Mucosa of stomach (tissue), 1 donor: ENCODE data around the gene RXRA.

ENCODE experiments used
- H3K27me3 ChIP-seq: one replicate; pipeline ENCODE4 v1.7.0; 2013; ENCODE audit warnings: mild to moderate bottlenecking, low read length; ENCODE audit not compliant: control insufficient read depth, insufficient read depth
- H3K36me3 ChIP-seq: one replicate; pipeline ENCODE4 v1.7.0; 2013; ENCODE audit warnings: low read length; ENCODE audit not compliant: control insufficient read depth, insufficient read depth
- H3K4me1 ChIP-seq: one replicate; pipeline ENCODE4 v1.7.0; 2013; ENCODE audit warnings: mild to moderate bottlenecking, low read length; ENCODE audit not compliant: control insufficient read depth, insufficient read depth
- H3K4me3 ChIP-seq: one replicate; pipeline ENCODE4 v1.7.0; 2013; ENCODE audit warnings: low read length
- H3K9ac ChIP-seq: one replicate; pipeline ENCODE4 v1.7.0; 2013; ENCODE audit warnings: mild to moderate bottlenecking, low read length, moderate library complexity
- H3K9me3 ChIP-seq: one replicate; pipeline ENCODE4 v1.7.0; 2013; ENCODE audit warnings: mild to moderate bottlenecking, low read length, moderate library complexity; ENCODE audit not compliant: control insufficient read depth
- donor health status: Pancreatic carcinoma.

The RXRA gene

GRCh38 chr9:134317400-134317789 lies 8.9 kb upstream of the RXRA start:
- H3K4me3 ChIP-seq = no peak overlapping the region
- H3K4me1 ChIP-seq = peaks cover 28% of the 10 kb centered on the region
- H3K9me3 ChIP-seq = no peaks in the 10 kb centered on the region
- H3K9ac ChIP-seq = no peak overlapping the region
- H3K27me3 ChIP-seq = no peaks in the 10 kb centered on the region
- no peaks in the 10 kb centered on the region for H3K36me3 ChIP-seq

GRCh38 chr9:134317790-134318414 lies 8.4 kb upstream of the RXRA start:
- no peak overlapping the region for H3K4me3 ChIP-seq
- no peaks in the 10 kb centered on the region for H3K36me3 ChIP-seq
- H3K27me3 ChIP-seq = no peaks in the 10 kb centered on the region
- H3K9me3 ChIP-seq = no peaks in the 10 kb centered on the region
- H3K9ac ChIP-seq = no peak overlapping the region
- peaks cover 31% of the 10 kb centered on the region for H3K4me1 ChIP-seq

GRCh38 chr9:134318481-134318891 lies 7.8 kb upstream of the RXRA start:
- peaks cover 33% of the 10 kb centered on the region for H3K4me1 ChIP-seq
- no peaks in the 10 kb centered on the region for H3K9me3 ChIP-seq

GRCh38 chr9:134318941-134319305 lies 7.3 kb upstream of the RXRA start:
- H3K9ac ChIP-seq = no peak overlapping the region
- no peaks in the 10 kb centered on the region for H3K27me3 ChIP-seq
- no peaks in the 10 kb centered on the region for H3K36me3 ChIP-seq
- peaks cover 37% of the 10 kb centered on the region for H3K4me1 ChIP-seq
- H3K4me3 ChIP-seq = no peak overlapping the region
- no peaks in the 10 kb centered on the region for H3K9me3 ChIP-seq

More at GRCh38 chr9:134318481-134318891, 7.8 kb upstream of the RXRA start:
- no peak overlapping the region for H3K9ac ChIP-seq
- no peaks in the 10 kb centered on the region for H3K36me3 ChIP-seq
- no peaks in the 10 kb centered on the region for H3K27me3 ChIP-seq
- H3K4me3 ChIP-seq = no peak overlapping the region

DNA sequence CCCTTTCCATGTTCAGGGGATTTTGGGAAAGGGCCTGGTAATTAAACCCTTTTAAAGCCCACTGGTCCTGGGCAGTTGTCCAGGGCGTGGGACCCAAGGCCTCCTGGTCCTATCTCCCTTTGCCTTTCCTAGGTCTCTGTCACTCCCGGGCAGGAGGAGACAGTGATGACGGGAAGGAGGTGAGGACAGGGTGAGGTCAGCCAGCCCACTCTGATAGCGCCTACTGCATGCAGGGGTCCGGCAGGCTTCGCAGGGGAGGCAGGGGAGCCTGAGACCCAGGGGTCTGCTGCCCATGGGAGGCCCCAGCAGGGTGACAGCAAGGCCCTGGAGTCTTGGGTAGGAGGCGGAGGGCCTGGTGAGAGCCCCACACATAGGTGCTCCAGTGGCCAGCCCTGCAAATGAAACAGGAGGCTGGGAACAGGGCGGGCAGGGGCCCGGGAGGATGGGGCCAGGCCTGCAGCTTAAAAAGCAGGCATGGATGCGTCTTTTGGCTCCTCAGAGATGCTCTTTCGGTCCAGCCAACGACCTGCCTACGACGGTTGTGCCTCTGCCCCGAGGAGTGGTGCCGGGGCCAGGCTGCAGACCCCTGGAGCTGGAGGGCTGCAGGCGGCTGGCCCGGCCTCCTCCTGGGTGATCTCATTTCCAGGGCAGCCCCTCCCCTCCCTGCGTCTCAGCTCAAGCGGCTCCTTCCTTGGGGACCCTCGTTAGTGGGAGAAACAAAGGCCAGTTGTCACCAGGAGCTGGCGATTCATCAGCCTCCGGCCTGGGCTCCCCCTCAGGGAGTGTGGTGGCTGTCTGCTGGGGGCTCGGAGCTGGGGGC lies 6.7 kb upstream of the RXRA start:
- Histone ChIP-seq H3K27me3 (no peaks in the 10 kb centered on the region), H3K4me1 (peaks cover 43% of the 10 kb centered on the region), H3K36me3 (no peaks in the 10 kb centered on the region), H3K9ac (no peak overlapping the region), H3K4me3 (no peak overlapping the region), H3K9me3 (no peaks in the 10 kb centered on the region)

DNA sequence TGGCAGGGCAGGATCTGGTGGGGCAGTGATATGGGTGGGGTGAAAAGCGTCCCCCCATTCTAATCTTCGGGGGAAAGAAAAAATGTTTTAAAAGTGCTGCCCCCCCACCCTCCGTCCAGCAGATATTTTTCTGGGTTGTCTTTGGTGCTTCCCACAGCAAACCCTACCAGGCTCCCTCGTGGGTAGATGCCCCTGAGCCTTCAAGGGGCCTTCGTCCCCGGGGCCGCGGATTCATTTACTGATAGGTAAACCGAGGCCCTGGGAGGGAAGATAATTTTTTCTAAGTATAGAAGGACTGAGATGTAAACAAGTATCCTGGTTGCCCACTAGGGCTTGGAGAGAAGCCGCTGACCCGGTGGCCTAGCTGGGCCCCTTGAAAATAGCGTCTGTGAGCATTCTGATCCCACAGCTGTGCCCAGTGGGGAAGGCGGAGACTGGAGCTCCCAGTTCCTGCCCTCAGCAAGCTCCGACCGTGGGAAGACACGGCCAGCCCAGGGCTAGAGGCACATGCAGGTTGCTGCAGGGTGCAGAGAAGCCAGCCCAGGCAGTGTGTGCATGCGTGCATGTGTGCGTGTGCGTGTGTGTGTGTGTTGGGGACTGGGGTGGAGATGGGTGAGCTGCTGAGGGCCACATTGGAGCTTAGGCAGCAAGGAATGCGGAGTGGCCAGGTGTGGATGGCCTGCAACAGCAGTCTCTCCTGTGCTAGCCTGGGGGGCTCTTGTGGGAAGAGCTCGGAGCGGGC lies 6.0 kb upstream of the RXRA start:
- Histone ChIP-seq H3K4me3 (no peak overlapping the region), H3K9ac (no peak overlapping the region), H3K9me3 (no peaks in the 10 kb centered on the region), H3K27me3 (no peaks in the 10 kb centered on the region), H3K4me1 (peaks cover 50% of the 10 kb centered on the region), H3K36me3 (no peaks in the 10 kb centered on the region)

- no peaks in the 10 kb centered on the region for H3K9me3 ChIP-seq
- peaks cover 50% of the 10 kb centered on the region for H3K4me1 ChIP-seq
- no peaks in the 10 kb centered on the region for H3K27me3 ChIP-seq
- no peak overlapping the region for H3K9ac ChIP-seq
- H3K4me3 ChIP-seq = no peak overlapping the region
- no peaks in the 10 kb centered on the region for H3K36me3 ChIP-seq
These were observed 5.3 kb upstream of the RXRA start for GRCh38 chr9:134320868-134321471.

GRCh38 chr9:134321531-134321930 lies 4.7 kb upstream of the RXRA start:
- H3K9ac ChIP-seq = no peak overlapping the region
- H3K4me3 ChIP-seq = no peak overlapping the region
- H3K9me3 ChIP-seq = no peaks in the 10 kb centered on the region
- no peaks in the 10 kb centered on the region for H3K27me3 ChIP-seq
- peaks cover 48% of the 10 kb centered on the region for H3K4me1 ChIP-seq
- H3K36me3 ChIP-seq = no peaks in the 10 kb centered on the region

GRCh38 chr9:134321946-134322741 lies 4.1 kb upstream of the RXRA start:
- Histone ChIP-seq H3K4me1 (peaks cover 44% of the 10 kb centered on the region), H3K27me3 (no peaks in the 10 kb centered on the region), H3K9ac (no peak overlapping the region), H3K9me3 (no peaks in the 10 kb centered on the region), H3K4me3 (no peak overlapping the region), H3K36me3 (no peaks in the 10 kb centered on the region)

DNA sequence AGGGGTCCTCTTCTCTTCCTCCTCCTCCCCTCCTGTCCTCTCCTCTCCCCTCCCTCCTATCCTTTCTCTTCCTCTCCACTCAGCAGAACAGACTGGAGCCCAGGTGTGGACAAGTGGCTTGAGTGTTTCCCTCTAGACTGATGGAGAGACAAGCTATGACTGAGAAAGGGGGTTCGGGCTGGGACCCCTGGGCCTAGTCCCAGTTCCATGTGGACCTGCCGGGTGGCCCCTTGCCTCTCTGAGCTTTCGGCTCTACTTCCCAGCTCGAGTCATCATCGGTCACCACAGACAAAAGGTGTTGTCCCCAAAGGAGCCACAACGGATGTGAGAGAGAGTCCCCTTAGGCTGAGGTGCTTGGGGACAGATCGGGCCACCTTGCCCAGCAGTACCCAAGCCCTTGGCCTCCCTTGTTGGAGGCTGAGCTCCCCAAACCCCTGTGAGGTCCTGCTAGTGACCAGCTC lies 3.4 kb upstream of the RXRA start:
- no peaks in the 10 kb centered on the region for H3K36me3 ChIP-seq
- no peaks in the 10 kb centered on the region for H3K27me3 ChIP-seq
- no peak overlapping the region for H3K9ac ChIP-seq
- H3K4me1 ChIP-seq = peaks cover 48% of the 10 kb centered on the region
- no peaks in the 10 kb centered on the region for H3K9me3 ChIP-seq
- no peak overlapping the region for H3K4me3 ChIP-seq

- Histone ChIP-seq H3K27me3 (no peaks in the 10 kb centered on the region), H3K4me1 (peaks cover 54% of the 10 kb centered on the region), H3K36me3 (no peaks in the 10 kb centered on the region), H3K4me3 (no peak overlapping the region), H3K9me3 (no peaks in the 10 kb centered on the region), H3K9ac (no peak overlapping the region)
These were observed 2.4 kb upstream of the RXRA start for GRCh38 chr9:134323741-134324358.
